HG03571 (cell line): Measurements from ENCODE around the gene LYZL6.

ENCODE experiments used
- ATAC-seq: cut with Tn5 transposase; IDR thresholded peaks from one replicate; pipeline ENCODE4 v1.9.1; 2021; ENCODE audit not compliant: unreplicated experiment

Gene LYZL6, protein sequence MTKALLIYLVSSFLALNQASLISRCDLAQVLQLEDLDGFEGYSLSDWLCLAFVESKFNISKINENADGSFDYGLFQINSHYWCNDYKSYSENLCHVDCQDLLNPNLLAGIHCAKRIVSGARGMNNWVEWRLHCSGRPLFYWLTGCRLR

DNA sequence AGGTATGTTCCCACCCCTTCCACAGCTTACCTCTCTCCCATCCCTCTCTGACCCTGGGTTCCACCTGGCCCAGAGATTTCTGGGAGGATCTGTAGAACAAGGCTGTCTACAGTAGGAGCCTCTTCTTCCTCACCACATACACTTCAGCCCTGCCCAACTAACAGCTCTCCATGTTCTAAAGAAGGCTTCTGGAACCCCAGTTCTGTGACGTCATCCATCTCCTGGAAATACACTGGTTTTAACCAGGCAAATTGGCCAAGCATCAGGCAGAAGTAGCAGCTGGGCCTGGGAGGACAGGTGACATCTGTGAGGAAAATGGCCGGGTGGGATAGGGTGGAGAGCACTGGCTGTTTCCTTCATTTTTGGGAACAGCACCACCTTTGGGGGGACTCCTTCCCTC lies at the start of gene LYZL6:
LYZL6 (minus strand) TSS at position 177 of the 400 bp plus-strand sequence. CDS start 4,357 bp downstream, outside the sequence.
- ATAC-seq = no peak

DNA sequence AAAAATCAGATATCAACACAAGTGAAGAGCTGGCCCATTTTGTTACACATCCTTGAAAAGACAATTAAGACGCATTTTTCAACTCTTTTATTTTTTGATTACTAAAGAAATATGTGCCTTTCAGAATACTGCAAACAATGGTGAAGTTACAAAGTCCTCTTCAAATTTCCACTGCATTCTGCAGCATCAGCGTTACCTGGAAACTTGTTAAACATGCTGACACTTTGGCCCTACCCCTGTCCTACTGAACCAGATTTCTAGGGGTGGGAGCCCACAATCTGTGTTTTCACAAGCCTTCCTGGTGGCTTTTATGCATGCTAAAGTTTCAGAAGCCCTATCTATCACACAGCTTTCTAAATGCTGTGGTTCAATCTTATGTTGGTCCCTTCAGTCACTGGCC lies 47.6 kb upstream of the LYZL6 start:
- no peak for ATAC-seq

DNA sequence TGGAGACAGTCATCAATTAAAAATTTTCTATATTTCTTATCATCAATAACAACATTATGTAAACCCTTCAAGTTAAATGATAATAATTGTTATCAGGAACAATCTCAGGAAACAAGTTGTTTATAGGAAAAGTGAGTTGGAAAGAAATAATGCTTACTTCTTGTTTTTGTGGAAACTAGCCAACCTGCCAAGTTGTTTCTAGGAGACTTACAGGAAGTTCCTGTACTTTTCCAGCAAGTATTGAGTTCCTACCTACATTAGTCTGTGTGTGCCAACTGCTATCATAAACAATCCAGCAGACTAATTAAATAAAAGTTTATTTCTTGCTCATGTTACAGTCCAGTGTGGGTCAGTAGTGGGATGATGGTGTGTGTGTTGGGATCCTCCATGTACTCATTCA lies 44.7 kb upstream of the LYZL6 start:
- ATAC-seq = no peak

DNA sequence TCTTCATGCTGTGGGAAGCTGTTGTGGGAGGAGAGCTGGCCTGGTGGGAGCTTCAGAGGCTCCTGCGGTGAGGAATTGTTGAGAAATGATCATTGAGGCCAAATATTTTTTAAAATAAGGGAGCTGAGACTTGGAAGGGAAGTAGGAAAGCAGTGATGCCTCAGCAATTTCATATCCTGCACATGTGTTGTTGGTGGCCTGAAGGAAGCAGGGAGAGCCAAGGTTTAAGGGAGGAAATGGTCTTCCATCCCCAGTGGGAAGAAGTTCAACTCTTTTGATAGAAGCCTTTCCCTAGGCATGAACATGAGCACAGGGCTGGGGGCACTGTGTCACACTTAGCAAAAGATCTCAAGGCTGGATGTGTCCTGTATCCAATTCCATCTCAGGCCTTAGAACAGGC lies 43.1 kb upstream of the LYZL6 start, which contains the start of gene CCL14:
CCL14 (minus strand) TSS at position 87 of the 400 bp plus-strand sequence; CDS start at position 7, 80 bp downstream.
- ATAC-seq = no peak

DNA sequence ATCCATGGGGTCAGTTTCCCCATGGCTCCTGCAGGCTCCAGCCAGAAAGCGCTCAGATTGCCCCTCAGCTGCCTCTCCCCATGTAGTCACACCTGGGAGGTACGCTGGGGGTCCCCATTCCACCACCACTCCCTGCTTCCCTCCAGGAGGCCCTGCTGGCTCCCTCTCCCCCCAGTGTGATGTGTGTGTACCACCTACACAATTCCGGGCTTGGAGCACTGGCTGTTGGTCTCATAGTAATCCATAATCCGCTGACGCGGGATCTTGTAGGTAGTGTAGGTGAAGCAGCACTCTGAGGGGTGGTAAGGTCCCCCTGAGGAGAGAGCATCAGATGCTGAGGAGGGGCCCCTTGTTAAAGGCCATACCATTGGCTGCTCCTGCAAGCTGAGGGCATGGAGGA lies 40.6 kb upstream of the LYZL6 start:
- no peak for ATAC-seq

DNA sequence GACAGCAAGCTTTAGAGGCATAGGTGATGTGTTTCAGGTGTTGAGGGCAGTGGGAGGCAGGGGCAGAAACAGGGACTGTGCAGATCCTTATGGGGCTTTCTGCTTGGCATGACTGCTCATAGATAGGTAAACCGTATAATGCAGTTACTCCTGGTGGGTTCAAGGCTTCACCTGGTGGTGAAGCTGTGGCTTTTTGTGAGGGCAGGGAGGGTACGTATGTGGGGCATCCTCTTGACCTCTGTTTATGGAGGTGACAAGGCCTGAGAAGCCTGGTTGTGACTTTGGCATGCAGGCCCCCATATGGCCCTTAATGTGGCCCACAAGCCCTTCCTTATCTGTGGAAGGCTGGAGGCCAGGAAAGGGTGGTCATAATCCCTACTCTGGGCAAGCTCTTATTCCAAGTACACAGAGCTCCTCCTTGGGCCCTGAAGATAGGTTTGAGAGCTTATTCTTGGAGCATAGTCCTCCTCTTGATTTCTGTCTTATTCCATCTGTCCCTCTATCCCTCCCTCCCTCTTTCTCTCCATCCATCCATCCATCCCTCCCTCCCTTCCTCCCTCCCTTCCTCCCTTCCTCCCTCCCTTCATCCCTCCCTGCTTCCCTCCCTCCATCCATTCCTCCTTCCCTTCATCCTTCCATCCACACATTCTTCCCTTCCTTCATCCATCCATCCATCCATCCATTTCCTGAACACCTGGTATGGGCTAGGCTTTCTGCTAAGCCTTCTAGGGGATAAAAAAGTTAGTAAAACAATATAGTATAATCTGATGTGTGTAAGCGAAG lies 39.1 kb upstream of the LYZL6 start:
- ATAC-seq = no peak

DNA sequence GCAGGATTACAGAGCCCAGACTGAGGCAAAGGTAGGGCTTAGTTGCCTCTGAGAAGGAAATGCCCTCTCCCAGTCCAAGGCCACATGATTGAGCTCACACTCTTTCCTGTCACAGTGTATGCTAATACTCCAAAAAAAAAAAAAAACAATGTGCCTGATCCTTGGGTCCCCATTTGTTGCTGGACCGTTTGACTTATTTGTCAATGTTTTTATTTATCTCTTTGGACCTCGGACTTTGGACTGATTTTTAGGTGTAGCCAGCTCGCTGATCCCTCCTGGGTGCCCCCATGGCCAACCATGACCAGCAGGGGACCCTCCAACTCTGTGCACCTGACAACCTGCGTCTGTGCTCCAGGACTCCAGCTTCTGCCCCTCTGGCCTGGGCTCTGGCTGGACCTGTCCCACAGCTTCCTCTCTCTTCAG lies 38.4 kb upstream of the LYZL6 start:
- no peak for ATAC-seq

DNA sequence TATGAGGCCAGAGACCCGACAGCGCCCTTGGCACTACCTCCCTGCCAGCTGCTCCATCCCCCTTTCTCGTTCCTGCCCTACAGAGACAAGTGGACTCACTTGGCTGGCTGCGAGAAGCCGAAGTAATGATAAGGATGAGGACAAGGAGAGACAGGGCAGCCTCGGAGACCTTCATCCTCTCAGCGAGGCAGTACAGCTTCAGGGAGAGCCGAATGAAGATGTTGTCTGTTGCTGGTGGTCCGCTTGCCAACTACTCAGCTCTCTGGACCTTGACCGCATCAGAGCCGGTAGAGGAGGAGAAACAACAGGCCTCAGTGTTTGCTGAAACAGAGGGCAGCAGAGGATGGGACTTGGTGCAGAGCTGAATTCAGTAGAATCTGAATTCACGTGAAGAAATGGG lies 37.7 kb upstream of the LYZL6 start, which contains the start of gene CCL16:
CCL16 (minus strand) TSS at position 252 of the 400 bp plus-strand sequence; CDS start at position 175, 77 bp downstream.
- no peak for ATAC-seq

DNA sequence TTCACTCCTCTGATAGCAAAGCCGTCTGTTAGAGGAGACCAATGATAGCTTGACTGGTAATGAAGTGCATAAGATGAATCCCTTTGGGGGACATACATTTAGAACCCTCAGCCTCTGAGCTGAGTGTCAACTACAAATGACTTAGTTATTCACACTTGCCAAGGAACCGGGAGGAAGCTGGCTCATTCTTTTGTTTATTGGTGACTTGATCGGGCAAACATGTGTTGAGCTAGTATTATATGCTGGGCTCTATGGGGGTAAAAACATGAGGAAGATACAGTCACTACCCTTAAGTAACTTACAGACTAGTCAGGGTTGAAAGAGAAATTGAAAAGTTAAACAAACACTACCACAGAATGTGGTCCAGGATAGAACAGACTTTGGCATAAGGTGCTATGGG lies 34.8 kb upstream of the LYZL6 start:
- no peak for ATAC-seq

DNA sequence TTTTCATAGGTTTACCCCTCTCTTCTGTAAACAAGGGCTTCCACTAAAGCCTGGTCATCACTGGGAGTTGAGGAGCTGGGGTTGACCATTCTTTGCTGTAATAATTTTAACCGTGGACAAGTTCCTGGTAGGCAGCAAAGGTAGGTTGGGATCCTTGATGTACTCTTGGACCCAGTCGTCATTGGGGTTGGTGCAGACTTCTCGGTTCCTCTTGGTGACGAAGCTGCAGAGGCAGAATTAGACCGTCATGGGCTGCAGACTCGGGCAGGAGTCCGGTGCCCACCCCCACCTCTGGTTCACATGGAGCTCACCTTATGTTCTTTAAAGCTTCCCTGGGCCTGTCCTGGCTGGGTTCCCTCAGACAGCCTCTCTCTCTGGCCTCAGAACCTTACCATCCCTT lies 34.0 kb upstream of the LYZL6 start:
- ATAC-seq = no peak

DNA sequence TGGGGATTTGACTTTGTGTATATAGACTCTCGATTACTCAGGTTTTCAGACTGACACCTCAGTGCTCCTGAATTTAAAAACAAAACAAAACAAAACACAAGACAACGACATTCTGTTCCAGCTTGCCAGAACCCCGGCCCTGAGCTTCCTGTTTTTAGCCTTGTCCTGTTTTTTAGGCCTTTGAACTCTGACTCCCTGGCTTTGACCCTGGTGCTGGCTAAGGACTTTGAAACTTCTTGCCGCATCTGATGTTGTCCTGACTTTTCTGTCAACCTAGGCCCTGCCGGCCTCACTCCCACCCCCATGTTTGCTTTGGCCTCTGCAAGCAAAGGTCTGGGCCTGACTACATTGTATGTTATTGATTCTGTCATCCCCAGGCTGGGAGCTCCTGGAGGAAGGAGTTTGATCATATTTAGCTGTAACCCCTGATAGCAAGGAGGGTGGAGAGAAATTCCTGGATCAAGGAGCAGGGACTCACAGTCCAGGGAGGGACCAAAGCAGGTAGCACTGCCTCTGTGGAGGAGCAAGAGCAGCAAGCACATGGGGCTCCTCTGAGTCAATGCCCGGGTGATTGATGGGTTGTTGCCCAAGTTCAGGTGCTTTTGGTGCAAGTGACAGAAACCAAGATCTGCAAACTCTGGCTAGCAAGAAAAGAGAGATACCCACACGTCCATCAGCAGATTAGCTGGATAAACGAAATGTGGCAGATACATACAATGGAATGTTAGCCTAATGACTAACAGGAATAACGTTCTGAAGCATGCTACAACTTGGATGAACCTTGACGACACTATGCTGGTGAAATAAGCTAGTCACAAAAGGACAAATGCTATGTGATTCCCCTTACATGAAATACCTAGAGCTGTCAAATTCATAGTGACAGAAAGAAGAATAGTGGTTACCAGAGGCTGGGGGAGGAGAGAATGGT lies 30.1 kb upstream of the LYZL6 start:
- ATAC-seq = no peak

DNA sequence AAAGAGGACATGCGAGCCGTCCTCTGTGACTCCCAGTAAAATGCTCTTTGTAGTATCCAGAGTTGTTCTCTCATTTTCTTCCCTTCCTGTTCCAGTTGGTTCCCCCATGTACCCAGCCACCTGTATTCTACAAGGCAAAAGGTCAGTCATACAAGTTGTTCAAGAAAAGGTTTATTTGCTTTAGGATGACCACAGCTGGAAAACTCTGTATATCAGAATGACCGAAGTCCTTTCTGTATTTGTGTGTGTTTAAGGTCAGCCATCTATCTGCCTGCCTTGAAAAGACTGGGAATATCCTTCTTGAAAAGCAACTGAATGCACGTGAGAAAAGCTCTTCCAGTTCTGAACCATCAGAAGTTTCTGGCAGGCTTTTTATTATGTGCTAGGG lies 29.4 kb upstream of the LYZL6 start:
- ATAC-seq = no peak

DNA sequence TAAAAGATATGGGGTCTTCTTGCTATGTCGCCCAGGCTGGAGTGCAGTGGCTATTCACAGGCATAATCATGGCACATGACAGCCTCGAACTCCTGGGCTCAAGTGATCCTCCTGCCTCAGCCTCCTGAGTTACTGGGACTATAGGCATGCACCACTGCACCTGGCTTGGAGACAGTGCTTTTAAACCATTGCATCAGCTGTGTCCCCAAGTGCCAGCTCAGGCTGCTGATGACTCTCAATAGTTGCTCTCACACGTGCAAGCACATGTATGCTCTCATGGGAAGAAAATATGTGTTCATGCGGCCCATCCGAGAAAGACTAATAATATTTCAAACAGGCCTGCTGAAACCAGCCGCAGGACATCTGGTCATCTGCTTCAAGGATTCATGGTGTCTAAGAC lies 29.0 kb upstream of the LYZL6 start:
- no peak for ATAC-seq

DNA sequence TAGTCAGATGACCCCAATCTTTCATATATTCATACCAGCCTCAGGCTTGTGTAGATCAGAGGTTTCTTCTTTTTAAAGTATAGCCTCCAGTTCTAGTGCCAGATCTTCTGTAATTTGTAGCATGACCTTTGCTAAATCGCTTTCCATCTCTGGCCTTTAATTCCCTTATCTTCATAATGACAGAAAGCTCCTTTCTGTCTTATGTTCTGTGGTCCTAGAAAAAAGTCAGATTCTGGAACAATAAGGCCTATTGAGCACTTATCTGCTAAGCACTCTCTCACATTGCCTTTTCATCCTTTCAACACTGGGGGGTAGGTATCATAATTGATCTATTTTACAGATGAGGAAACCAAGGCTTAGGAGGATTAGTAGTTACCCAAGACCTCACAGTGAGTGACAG lies 28.6 kb upstream of the LYZL6 start:
- ATAC-seq = no peak

DNA sequence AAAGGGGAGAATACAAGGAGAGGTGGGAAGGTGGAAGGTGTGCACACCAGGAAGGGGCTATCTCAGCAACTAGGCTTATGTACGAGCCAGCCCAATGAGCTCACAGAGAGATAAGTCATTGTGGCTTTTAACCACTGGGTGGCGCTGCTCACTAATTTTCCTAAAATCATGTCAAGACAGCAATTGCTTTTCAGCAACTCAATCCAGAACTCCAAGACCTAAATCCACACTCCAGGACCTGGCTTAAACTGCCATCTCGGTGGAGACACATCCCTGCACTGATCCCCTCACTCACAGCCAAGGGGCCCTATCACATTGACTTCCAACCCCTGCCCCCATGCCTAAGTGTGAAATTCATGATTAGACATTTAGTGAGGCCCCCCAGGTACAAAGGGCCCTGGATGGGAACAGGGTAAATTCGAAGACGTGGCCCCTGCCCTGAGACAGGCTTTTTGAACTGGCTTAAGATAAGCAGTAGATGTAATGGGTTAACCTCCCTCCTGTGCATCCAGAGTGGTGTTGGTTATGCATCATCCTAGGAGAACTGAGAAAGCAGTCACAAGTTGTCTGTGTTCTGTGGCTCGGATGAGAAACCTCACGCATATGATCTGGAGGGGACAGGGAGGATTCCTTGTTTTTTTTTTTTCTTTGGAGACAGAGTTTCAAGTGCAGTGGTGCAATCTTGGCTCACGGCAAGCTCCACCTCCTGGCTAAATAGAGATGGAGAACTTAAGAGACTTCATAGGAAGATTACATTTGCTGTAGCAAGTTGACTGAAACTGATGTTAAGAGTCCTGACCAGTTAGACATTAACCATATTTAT lies 26.3 kb upstream of the LYZL6 start:
- no peak for ATAC-seq

DNA sequence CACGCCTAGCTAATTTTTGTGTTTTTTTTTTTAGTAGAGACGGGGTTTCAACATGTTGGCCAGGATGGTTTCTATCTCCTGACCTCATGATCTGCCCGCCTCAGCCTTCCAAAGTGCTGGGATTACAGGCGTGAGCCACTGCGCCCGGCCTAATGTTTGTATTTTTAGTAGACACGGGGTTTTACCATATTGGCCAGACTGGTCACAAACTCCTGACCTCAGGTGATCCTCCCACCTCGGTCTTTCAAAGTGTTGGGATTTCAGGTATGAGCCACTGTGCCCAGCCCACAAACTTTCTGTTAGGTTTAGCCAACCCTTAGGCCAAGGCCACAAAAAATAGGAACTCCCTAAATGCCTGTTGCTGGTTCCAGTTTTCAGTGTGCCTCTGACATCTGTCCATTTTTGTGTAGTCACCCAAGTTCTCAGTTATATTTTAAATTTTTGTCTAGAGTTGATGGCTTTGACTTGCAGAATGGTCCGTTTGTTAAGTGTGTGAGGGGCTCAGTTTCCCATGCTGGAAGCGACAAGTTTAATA lies 25.1 kb upstream of the LYZL6 start:
- ATAC-seq = no peak

DNA sequence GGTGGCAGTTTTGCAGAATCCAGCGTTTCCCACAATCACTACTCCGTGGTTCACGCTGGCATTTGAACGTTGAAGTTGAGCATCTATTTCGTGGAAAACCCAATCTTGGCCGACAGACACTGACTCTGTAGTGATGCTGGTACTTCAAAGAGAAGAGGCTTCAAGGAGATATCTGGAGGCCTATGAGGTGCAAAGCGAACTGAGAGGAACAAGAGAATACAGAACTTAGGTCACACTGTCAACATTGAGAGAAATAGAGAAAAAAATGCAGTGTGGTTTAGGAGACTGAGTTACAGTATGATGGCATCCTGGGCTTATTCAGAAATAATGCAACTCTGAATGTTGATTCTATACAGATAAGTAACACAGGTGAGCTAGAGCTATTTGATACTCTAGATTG lies 21.8 kb upstream of the LYZL6 start:
- ATAC-seq = no peak

DNA sequence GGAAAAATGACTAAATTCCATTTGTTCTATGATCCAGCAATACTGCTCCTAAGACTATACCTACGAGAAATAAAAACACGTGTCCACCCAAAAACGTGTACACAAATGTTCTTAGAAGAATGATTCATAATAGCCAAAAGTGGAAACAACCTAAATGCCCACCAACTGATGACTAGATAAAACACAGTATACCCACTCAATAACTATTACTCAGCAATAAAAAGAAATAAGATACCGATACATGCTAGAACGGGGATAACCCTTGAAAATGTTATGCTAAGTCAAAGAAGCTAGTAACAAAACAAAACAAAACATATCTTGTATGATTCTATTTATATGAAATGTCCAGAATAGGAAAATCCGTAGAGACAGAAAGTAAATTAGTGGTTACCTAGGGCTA lies 20.1 kb upstream of the LYZL6 start:
- ATAC-seq = no peak

DNA sequence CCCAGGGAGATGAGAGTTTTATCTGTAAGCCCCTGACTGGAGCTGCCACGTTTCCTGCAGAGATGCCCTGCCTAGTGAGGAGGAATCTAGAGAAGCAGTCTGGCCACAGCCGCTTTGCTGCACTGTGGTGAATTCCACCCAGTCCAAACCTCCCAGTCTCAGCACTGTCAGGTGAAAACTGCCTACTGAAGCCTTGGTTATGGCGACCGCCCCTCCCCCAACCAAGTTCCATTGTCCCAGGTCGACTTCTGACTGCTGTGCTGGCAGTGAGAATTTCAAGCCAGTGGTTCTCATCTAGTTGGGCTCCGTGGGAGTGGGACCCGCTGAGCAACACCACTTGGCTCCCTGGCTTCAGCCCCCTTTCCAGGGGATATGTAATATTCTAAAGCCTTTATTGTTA lies 10.2 kb upstream of the LYZL6 start:
- no peak for ATAC-seq

DNA sequence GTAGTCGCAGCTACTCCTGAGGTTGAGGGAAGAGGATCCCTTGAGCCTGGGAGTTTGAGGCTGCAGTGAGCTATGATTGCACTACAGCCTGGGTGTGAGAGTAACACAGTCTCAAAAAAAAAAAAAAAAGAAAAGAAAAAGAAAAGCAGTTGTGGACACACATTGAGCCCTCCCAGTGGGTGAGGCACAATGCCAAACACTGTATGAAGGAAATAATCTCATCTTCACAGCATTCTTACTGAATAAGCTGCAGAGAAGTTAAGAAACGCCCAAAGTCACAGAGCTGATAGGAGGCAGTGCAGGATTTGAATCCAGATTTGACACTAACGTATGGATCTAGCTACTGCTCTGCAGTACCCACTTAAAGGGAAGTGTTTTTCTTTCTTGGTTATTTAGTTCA lies 5.9 kb upstream of the LYZL6 start:
- ATAC-seq = no peak
